ENCODE results near the gene TMEM154.

- TF ChIP-seq CREB1 (IDR thresholded peaks at IDR 0.05; ENCODE audit: low read depth), result no peak
- no peak for TF ChIP-seq NFIC (IDR thresholded peaks at IDR 0.05)
- TF ChIP-seq RAD21 (IDR thresholded peaks at IDR 0.05; ENCODE audit: low read depth), result no peak
Observed at GRCh38 chr4:152705903-152706302, 26.1 kb upstream of the TMEM154 start.

All from Ishikawa (cell line).